GM23248 (cell line): ENCODE measurements around the gene HNRNPK.

Experiments
- EZH2 ChIP-seq: fragments of 200-600 bp; sonication (generic); IDR thresholded peaks from 2 replicates; pipeline ENCODE4 v1.6.1; 2018; ENCODE audit warnings: antibody characterized with exemption, mild to moderate bottlenecking; ENCODE audit not compliant: insufficient read depth, poor library complexity, severe bottlenecking
- EZH2phosphoT487 ChIP-seq: fragments of 200-600 bp; sonication (generic); IDR thresholded peaks from 2 replicates; pipeline ENCODE4 v1.6.1; 2018; ENCODE audit warnings: antibody characterized with exemption, moderate library complexity, mild to moderate bottlenecking, low read depth; ENCODE audit not compliant: insufficient read depth

DNA sequence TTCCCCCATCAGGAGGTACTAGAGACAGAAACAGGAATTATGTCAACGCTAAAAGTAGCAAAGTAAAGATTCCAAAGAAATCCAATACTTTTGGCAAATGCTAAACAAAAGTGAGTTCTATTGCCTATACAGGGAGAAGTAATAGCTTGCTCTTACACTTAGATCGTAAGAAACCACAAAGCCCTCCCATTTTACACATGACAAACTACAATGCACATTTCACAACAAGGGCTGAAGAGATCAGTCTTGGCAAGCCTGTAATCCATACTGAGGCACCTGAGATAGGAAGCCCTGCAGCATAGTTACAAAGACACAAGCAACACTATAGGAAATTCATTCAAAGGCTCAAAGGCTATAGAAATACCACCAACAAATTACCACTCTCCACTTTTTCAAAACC, 7.7 kb downstream of the HNRNPK start:
- TF ChIP-seq EZH2 (no peak), EZH2phosphoT487 (no peak)
